T-helper 2 cell treated with Interferon-gamma antibody and Interleukin-4, amounts not matched to agents 5 μg/mL and 100 μg/mL, for 36 hours (primary cell): ENCODE data around the gene FCRL1.

ENCODE experiments used
- DNase-seq: peaks from one replicate; pipeline ENCODE4 v3.0.0; 2021; ENCODE audit warnings: low spot score
- H3K27ac Mint-ChIP-seq: one replicate; pipeline ENCODE4 v1.8.0; 2021; ENCODE audit warnings: mild to moderate bottlenecking, mixed read lengths
- H3K27me3 Mint-ChIP-seq: one replicate; pipeline ENCODE4 v1.8.0; 2021; ENCODE audit warnings: low read depth, mixed read lengths
- H3K36me3 Mint-ChIP-seq: one replicate; pipeline ENCODE4 v1.8.0; 2021; ENCODE audit warnings: low read depth, mixed read lengths
- H3K4me1 Mint-ChIP-seq: one replicate; pipeline ENCODE4 v1.8.0; 2021; ENCODE audit warnings: low read depth, mixed read lengths
- H3K4me3 Mint-ChIP-seq: one replicate; pipeline ENCODE4 v1.8.0; 2022; ENCODE audit warnings: mild to moderate bottlenecking, moderate library complexity, mixed read lengths
- H3K9me3 Mint-ChIP-seq: one replicate; pipeline ENCODE4 v1.8.0; 2021; ENCODE audit warnings: mixed read lengths

Gene FCRL1

GRCh38 chr1:157819896-157820295 is at the start of gene FCRL1:
Gene FCRL1, minus strand, starts transcription at chr1:157820120. Its CDS starts 83 bp downstream, at chr1:157820037.
- Mint-ChIP-seq H3K9me3 (no peaks in the 10 kb centered on the region), H3K27me3 (peaks cover 2% of the 10 kb centered on the region), H3K4me3 (no peak within 1 kb of the TSS), H3K4me1 (no peaks in the 10 kb centered on the region), H3K36me3 (no peaks in the 10 kb centered on the region), H3K27ac (no peak within 1 kb of the TSS)
- no peak for DNase-seq

- Mint-ChIP-seq H3K27me3 (no peaks in the 10 kb centered on the region), H3K4me3 (no peak overlapping the region), H3K4me1 (no peaks in the 10 kb centered on the region), H3K9me3 (no peaks in the 10 kb centered on the region), H3K27ac (no peak overlapping the region), H3K36me3 (no peaks in the 10 kb centered on the region)
- DNase-seq, result no peak
Observed at GRCh38 chr1:157868654-157869053, 48.7 kb upstream of the FCRL1 start.

GRCh38 chr1:157862114-157863070 is 42.5 kb upstream of the FCRL1 start:
- DNase-seq, result no peak
- H3K27me3 Mint-ChIP-seq, result no peaks in the 10 kb centered on the region
- no peak overlapping the region for H3K27ac Mint-ChIP-seq
- H3K36me3 Mint-ChIP-seq, result no peaks in the 10 kb centered on the region
- no peaks in the 10 kb centered on the region for H3K4me1 Mint-ChIP-seq
- H3K4me3 Mint-ChIP-seq, result no peak overlapping the region
- no peaks in the 10 kb centered on the region for H3K9me3 Mint-ChIP-seq

- no peaks in the 10 kb centered on the region for H3K9me3 Mint-ChIP-seq
- no peaks in the 10 kb centered on the region for H3K27me3 Mint-ChIP-seq
- H3K4me1 Mint-ChIP-seq, result no peaks in the 10 kb centered on the region
- H3K27ac Mint-ChIP-seq, result no peak overlapping the region
- no peak overlapping the region for H3K4me3 Mint-ChIP-seq
- no peaks in the 10 kb centered on the region for H3K36me3 Mint-ChIP-seq
- DNase-seq, result no peak
Observed at GRCh38 chr1:157856538-157856937, 36.6 kb upstream of the FCRL1 start.

GRCh38 chr1:157852476-157852875 is 32.6 kb upstream of the FCRL1 start:
- H3K9me3 Mint-ChIP-seq, result no peaks in the 10 kb centered on the region
- no peak overlapping the region for H3K4me3 Mint-ChIP-seq
- no peaks in the 10 kb centered on the region for H3K27me3 Mint-ChIP-seq
- H3K4me1 Mint-ChIP-seq, result no peaks in the 10 kb centered on the region
- H3K27ac Mint-ChIP-seq, result no peak overlapping the region
- DNase-seq, result no peak
- H3K36me3 Mint-ChIP-seq, result no peaks in the 10 kb centered on the region

- DNase-seq, result no peak
- Mint-ChIP-seq H3K4me3 (no peak overlapping the region), H3K36me3 (no peaks in the 10 kb centered on the region), H3K27me3 (no peaks in the 10 kb centered on the region), H3K27ac (no peak overlapping the region), H3K9me3 (no peaks in the 10 kb centered on the region), H3K4me1 (no peaks in the 10 kb centered on the region)
Observed at GRCh38 chr1:157849229-157849875, 29.4 kb upstream of the FCRL1 start.

- Mint-ChIP-seq H3K9me3 (no peaks in the 10 kb centered on the region), H3K27me3 (no peaks in the 10 kb centered on the region), H3K36me3 (no peaks in the 10 kb centered on the region), H3K4me3 (no peak overlapping the region), H3K27ac (no peak overlapping the region), H3K4me1 (no peaks in the 10 kb centered on the region)
- no peak for DNase-seq
Observed at GRCh38 chr1:157844089-157844830, 24.3 kb upstream of the FCRL1 start.

- Mint-ChIP-seq H3K27ac (no peak overlapping the region), H3K4me3 (no peak overlapping the region), H3K27me3 (no peaks in the 10 kb centered on the region), H3K9me3 (no peaks in the 10 kb centered on the region), H3K36me3 (no peaks in the 10 kb centered on the region), H3K4me1 (no peaks in the 10 kb centered on the region)
- DNase-seq, result no peak
Observed at GRCh38 chr1:157842939-157843338, 23.0 kb upstream of the FCRL1 start.

- Mint-ChIP-seq H3K36me3 (no peaks in the 10 kb centered on the region), H3K27me3 (no peaks in the 10 kb centered on the region), H3K4me3 (no peak within 1 kb of the TSS), H3K4me1 (no peaks in the 10 kb centered on the region), H3K9me3 (no peaks in the 10 kb centered on the region), H3K27ac (no peak within 1 kb of the TSS)
- no peak for DNase-seq
Observed at GRCh38 chr1:157841708-157842107, 21.8 kb upstream of the FCRL1 start, which contains the start of gene CD5L. Gene CD5L, minus strand, starts transcription at chr1:157841808. Its CDS starts 107 bp downstream, at chr1:157841701.

GRCh38 chr1:157838966-157839365 is 19.0 kb upstream of the FCRL1 start:
- no peak for DNase-seq
- Mint-ChIP-seq H3K4me3 (no peak overlapping the region), H3K9me3 (no peaks in the 10 kb centered on the region), H3K4me1 (no peaks in the 10 kb centered on the region), H3K36me3 (no peaks in the 10 kb centered on the region), H3K27ac (no peak overlapping the region), H3K27me3 (peaks cover 2% of the 10 kb centered on the region)

GRCh38 chr1:157834430-157834829 is 14.5 kb upstream of the FCRL1 start:
- H3K4me1 Mint-ChIP-seq, result no peaks in the 10 kb centered on the region
- no peaks in the 10 kb centered on the region for H3K9me3 Mint-ChIP-seq
- peaks cover 2% of the 10 kb centered on the region for H3K27me3 Mint-ChIP-seq
- H3K4me3 Mint-ChIP-seq, result no peak overlapping the region
- H3K27ac Mint-ChIP-seq, result no peak overlapping the region
- no peak for DNase-seq
- H3K36me3 Mint-ChIP-seq, result no peaks in the 10 kb centered on the region

GRCh38 chr1:157833145-157833544 is 13.2 kb upstream of the FCRL1 start:
- H3K27ac Mint-ChIP-seq, result no peak overlapping the region
- no peaks in the 10 kb centered on the region for H3K9me3 Mint-ChIP-seq
- H3K36me3 Mint-ChIP-seq, result no peaks in the 10 kb centered on the region
- H3K4me1 Mint-ChIP-seq, result no peaks in the 10 kb centered on the region
- no peak overlapping the region for H3K4me3 Mint-ChIP-seq
- peaks cover 8% of the 10 kb centered on the region for H3K27me3 Mint-ChIP-seq
- no peak for DNase-seq

- Mint-ChIP-seq H3K4me1 (no peaks in the 10 kb centered on the region), H3K27ac (no peak overlapping the region), H3K36me3 (no peaks in the 10 kb centered on the region), H3K9me3 (no peaks in the 10 kb centered on the region), H3K4me3 (no peak overlapping the region), H3K27me3 (peaks cover 8% of the 10 kb centered on the region)
- DNase-seq, result peak; percentile 6
Observed at GRCh38 chr1:157831968-157832626, 12.2 kb upstream of the FCRL1 start.
